Astrocyte (in vitro differentiated cells and primary cell): ENCODE data around the gene CHMP2A. TPM values are rescaled to one million over a fixed set of nuclear protein-coding genes. Genes with fewer than 3 reads are reported as not detected.

ENCODE experiments used
- DNase-seq: peaks from one replicate; pipeline ENCODE4 v3.0.0-alpha.2; 2010; ENCODE audit warnings: low read depth
- FAIRE-seq: peaks from 2 replicates; lab custom pipeline; 2011; peaks lifted over from hg19 to GRCh38; lab: Jason Lieb, UNC
- H2AFZ ChIP-seq: 2 replicates; pipeline ENCODE4 v1.6.0; 2012; ENCODE audit warnings: low read depth, low read length, inconsistent platforms
- H3K27ac ChIP-seq: 2 replicates; pipeline ENCODE4 v1.5.1; 2011; ENCODE audit warnings: low read depth, low read length, inconsistent platforms
- H3K27me3 ChIP-seq: 2 replicates; pipeline ENCODE4 v1.6.0; 2011; ENCODE audit warnings: low read length, inconsistent platforms; ENCODE audit not compliant: insufficient read depth
- H3K36me3 ChIP-seq: 2 replicates; pipeline ENCODE4 v1.5.1; 2011; ENCODE audit warnings: low read length, inconsistent platforms; ENCODE audit not compliant: insufficient read depth
- H3K4me1 ChIP-seq: 2 replicates; pipeline ENCODE4 v1.5.1; 2011; ENCODE audit warnings: low read length, inconsistent platforms; ENCODE audit not compliant: insufficient read depth
- H3K4me2 ChIP-seq: 2 replicates; pipeline ENCODE4 v1.6.0; 2012; ENCODE audit warnings: low read length, inconsistent platforms
- H3K4me3 ChIP-seq: 2 replicates; pipeline ENCODE4 v1.5.1; 2011; ENCODE audit warnings: low read depth, mild to moderate bottlenecking, low read length, inconsistent platforms; ENCODE audit not compliant: insufficient read depth
- H3K79me2 ChIP-seq: 2 replicates; pipeline ENCODE4 v1.6.0; 2012; ENCODE audit warnings: mild to moderate bottlenecking, low read length, inconsistent platforms; ENCODE audit not compliant: insufficient read depth
- H3K9ac ChIP-seq: 2 replicates; pipeline ENCODE4 v1.6.0; 2012; ENCODE audit warnings: mild to moderate bottlenecking, low read length, inconsistent platforms
- H3K9me3 ChIP-seq: 2 replicates; pipeline ENCODE4 v1.5.1; 2012; ENCODE audit warnings: low read depth, mild to moderate bottlenecking, low read length, inconsistent platforms; ENCODE audit not compliant: insufficient read depth
- H4K20me1 ChIP-seq: 2 replicates; pipeline ENCODE4 v1.6.0; 2012; ENCODE audit warnings: low read length, inconsistent platforms; ENCODE audit not compliant: insufficient read depth
- H3K27ac Mint-ChIP-seq: one replicate; pipeline ENCODE4 v1.8.0; 2021; ENCODE audit warnings: mild to moderate bottlenecking, mixed read lengths; ENCODE audit not compliant: unreplicated experiment
- H3K27me3 Mint-ChIP-seq: one replicate; pipeline ENCODE4 v1.8.0; 2021; ENCODE audit warnings: low read depth, mixed read lengths; ENCODE audit not compliant: unreplicated experiment
- H3K36me3 Mint-ChIP-seq: one replicate; pipeline ENCODE4 v1.8.0; 2021; ENCODE audit warnings: low read depth, mixed read lengths; ENCODE audit not compliant: unreplicated experiment
- H3K4me1 Mint-ChIP-seq: one replicate; pipeline ENCODE4 v1.8.0; 2021; ENCODE audit warnings: low read depth, mixed read lengths; ENCODE audit not compliant: unreplicated experiment
- H3K4me3 Mint-ChIP-seq: one replicate; pipeline ENCODE4 v1.8.0; 2021; ENCODE audit warnings: mild to moderate bottlenecking, moderate library complexity, mixed read lengths; ENCODE audit not compliant: unreplicated experiment
- H3K9me3 Mint-ChIP-seq: one replicate; pipeline ENCODE4 v1.8.0; 2021; ENCODE audit warnings: mild to moderate bottlenecking, mixed read lengths; ENCODE audit not compliant: unreplicated experiment
- EZH2 ChIP-seq: IDR thresholded peaks from 2 replicates; pipeline ENCODE4 v1.6.1; 2012; ENCODE audit warnings: mild to moderate bottlenecking, low read length, inconsistent platforms; ENCODE audit not compliant: insufficient read depth
- total RNA-seq: library from RNA; stranded (reverse); gene quantifications from 2 replicates; pipeline ENCODE4 v1.2.1, GENCODE V29; 2021
- TF ChIP-seq, protein P1 (sequence below): IDR thresholded peaks from 2 replicates; pipeline ENCODE4 v1.5.1; 2011; ENCODE audit warnings: low read depth, mild to moderate bottlenecking, inconsistent platforms, low read length, moderate library complexity; ENCODE audit not compliant: insufficient read depth

Gene CHMP2A
- total RNA-seq, 1 donor from 2014 or later, result 71.3 TPM

- Histone ChIP-seq H4K20me1 (peaks cover 20% of the 10 kb centered on the region), H3K27me3 (no peaks in the 10 kb centered on the region), H3K36me3 (peaks cover 2% of the 10 kb centered on the region), H3K79me2 (peaks cover 47% of the 10 kb centered on the region), H3K9ac (peak overlapping the region; percentile 93), H3K4me2 (peak overlapping the region; percentile 96), H3K4me3 (peak overlapping the region; percentile 82), H3K27ac (peak overlapping the region; percentile 86), H3K4me1 (peaks cover 16% of the 10 kb centered on the region), H3K9me3 (no peaks in the 10 kb centered on the region), H2AFZ (peak overlapping the region; percentile 88)
- DNase-seq (no peak), FAIRE-seq (no peak)
- no peaks in the 10 kb centered on the region for H3K27me3 Mint-ChIP-seq
- TF ChIP-seq, protein P1, sequence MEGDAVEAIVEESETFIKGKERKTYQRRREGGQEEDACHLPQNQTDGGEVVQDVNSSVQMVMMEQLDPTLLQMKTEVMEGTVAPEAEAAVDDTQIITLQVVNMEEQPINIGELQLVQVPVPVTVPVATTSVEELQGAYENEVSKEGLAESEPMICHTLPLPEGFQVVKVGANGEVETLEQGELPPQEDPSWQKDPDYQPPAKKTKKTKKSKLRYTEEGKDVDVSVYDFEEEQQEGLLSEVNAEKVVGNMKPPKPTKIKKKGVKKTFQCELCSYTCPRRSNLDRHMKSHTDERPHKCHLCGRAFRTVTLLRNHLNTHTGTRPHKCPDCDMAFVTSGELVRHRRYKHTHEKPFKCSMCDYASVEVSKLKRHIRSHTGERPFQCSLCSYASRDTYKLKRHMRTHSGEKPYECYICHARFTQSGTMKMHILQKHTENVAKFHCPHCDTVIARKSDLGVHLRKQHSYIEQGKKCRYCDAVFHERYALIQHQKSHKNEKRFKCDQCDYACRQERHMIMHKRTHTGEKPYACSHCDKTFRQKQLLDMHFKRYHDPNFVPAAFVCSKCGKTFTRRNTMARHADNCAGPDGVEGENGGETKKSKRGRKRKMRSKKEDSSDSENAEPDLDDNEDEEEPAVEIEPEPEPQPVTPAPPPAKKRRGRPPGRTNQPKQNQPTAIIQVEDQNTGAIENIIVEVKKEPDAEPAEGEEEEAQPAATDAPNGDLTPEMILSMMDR, result no peak
- no peak for TF ChIP-seq EZH2
- H3K4me3 Mint-ChIP-seq, result peak overlapping the region; percentile 100
- peaks cover 12% of the 10 kb centered on the region for H3K36me3 Mint-ChIP-seq
- peak overlapping the region; percentile 94 for H3K27ac Mint-ChIP-seq
- no peaks in the 10 kb centered on the region for H3K9me3 Mint-ChIP-seq
- H3K4me1 Mint-ChIP-seq, result peaks cover 24% of the 10 kb centered on the region
These were observed 36.4 kb downstream of the CHMP2A start for GRCh38 chr19:58518256-58519086.

- Histone ChIP-seq H3K27me3 (no peaks in the 10 kb centered on the region), H2AFZ (no peak overlapping the region), H3K9ac (no peak overlapping the region), H3K4me2 (no peak overlapping the region), H3K4me3 (no peak overlapping the region), H3K4me1 (peaks cover 16% of the 10 kb centered on the region), H4K20me1 (peaks cover 23% of the 10 kb centered on the region), H3K79me2 (peaks cover 47% of the 10 kb centered on the region), H3K9me3 (no peaks in the 10 kb centered on the region), H3K36me3 (peaks cover 2% of the 10 kb centered on the region), H3K27ac (no peak overlapping the region)
- FAIRE-seq (no peak), DNase-seq (no peak)
- Mint-ChIP-seq H3K4me1 (peaks cover 24% of the 10 kb centered on the region), H3K9me3 (no peaks in the 10 kb centered on the region), H3K27me3 (no peaks in the 10 kb centered on the region), H3K27ac (peak overlapping the region; percentile 47), H3K4me3 (peak overlapping the region; percentile 100), H3K36me3 (peaks cover 12% of the 10 kb centered on the region)
- no peak for TF ChIP-seq EZH2
- TF ChIP-seq, protein P1, result no peak
These were observed 37.7 kb downstream of the CHMP2A start for GRCh38 chr19:58516964-58517833.
